GM13977 (cell line): ENCODE results near the gene MKRN1.

ENCODE experiments used
- DNase-seq: peaks from one replicate; pipeline ENCODE4 v3.0.0; 2012; ENCODE audit warnings: low spot score
- in situ Hi-C: fragments of 300-500 bp; cut with MboI; formaldehyde crosslinking; loops from one replicate; pipeline ENCODE4 v1.12.0; 2022; ENCODE audit warnings: low sequenced_read_pairs, low pct_unique_long_range_greater_than_20kb, mixed read lengths, inconsistent platforms; ENCODE audit not compliant: unreplicated experiment
- TF ChIP-seq, protein P1 (sequence below): IDR thresholded peaks from 2 replicates; pipeline ENCODE4 v1.5.1; 2012; ENCODE audit warnings: mild to moderate bottlenecking, control low read depth; ENCODE audit not compliant: insufficient read depth; ENCODE audit errors: extremely low read depth, missing control alignments

MKRN1 gene

DNA sequence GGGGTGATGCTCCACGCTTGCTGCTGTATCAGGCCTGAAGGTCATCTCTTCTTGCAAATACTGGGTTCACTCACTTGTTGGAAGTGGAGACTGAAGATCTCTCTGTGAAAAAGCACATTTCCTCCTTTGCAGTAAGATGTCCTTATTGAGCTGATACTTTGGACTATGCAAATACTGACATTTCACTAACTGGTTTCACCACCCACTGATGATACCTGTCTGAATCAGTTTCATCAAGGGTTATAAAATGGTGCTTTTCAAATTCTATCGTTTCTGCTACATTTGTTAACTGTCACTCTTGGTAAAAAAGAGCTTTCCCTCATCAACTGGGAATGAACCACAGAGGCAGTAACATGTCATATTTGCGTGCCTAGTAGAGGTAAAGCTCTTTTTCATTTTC lies 39.9 kb downstream of the MKRN1 start:
- TF ChIP-seq, protein P1, sequence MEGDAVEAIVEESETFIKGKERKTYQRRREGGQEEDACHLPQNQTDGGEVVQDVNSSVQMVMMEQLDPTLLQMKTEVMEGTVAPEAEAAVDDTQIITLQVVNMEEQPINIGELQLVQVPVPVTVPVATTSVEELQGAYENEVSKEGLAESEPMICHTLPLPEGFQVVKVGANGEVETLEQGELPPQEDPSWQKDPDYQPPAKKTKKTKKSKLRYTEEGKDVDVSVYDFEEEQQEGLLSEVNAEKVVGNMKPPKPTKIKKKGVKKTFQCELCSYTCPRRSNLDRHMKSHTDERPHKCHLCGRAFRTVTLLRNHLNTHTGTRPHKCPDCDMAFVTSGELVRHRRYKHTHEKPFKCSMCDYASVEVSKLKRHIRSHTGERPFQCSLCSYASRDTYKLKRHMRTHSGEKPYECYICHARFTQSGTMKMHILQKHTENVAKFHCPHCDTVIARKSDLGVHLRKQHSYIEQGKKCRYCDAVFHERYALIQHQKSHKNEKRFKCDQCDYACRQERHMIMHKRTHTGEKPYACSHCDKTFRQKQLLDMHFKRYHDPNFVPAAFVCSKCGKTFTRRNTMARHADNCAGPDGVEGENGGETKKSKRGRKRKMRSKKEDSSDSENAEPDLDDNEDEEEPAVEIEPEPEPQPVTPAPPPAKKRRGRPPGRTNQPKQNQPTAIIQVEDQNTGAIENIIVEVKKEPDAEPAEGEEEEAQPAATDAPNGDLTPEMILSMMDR, result no peak
- no peak for DNase-seq
- in situ Hi-C loops, result no loop called here

DNA sequence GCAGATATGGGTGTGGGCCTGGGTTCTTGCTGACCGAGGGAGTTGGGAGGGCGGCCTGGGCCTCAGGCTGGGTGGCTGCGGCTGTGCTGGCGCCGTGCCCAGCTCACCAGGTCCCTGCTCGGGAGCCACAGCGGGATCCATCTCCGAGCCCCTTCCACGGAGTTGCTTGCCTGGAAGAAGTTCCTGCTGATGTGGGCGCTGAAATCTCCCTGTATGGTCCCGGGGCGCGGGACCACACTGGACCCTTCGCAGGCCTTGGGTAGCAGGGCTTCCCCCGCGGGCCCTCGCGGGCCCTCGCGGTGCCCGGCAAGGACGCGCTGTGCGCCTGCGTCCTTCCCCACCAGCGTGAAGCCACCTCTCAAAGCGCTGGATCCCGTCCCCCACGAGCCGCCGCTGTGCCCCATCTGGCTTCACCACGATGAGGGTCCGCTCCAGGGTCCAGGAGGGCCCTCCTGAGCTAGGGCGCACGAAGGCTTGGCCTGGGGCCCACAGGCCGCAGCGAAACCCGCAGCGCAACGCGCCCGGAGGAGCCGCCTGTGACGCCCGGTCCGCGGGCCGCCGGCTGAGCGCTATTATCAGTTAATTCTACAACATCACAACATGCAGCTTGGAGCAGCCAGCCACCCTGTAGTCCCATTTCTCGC lies 43.9 kb downstream of the MKRN1 start:
- no peak for DNase-seq

DNA sequence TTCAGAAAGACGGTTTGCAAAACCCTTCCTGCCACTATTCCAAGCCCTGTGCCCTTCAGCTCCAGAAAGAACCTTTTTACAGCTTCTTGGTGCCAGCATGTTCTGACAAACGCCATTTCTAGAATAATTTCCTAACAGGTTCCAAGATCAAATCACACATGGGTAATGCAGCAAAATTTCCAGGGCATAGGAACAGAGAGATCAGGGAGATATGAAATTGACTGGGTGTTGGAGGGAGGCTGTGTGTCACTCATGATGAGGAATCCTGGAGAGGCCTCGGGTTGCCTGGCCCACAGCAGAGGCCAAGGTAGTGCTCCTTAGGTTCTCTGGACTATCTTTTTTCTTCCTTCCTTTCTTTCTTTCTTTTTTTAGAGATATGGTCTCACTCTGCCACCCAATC lies 45.9 kb downstream of the MKRN1 start:
- TF ChIP-seq, protein P1, result no peak
- in situ Hi-C loops, result no loop called here
- no peak for DNase-seq

More for the DNA sequence above, 43.9 kb downstream of the MKRN1 start:
- TF ChIP-seq, protein P1, result no peak
- in situ Hi-C loops, result no loop called here

DNA sequence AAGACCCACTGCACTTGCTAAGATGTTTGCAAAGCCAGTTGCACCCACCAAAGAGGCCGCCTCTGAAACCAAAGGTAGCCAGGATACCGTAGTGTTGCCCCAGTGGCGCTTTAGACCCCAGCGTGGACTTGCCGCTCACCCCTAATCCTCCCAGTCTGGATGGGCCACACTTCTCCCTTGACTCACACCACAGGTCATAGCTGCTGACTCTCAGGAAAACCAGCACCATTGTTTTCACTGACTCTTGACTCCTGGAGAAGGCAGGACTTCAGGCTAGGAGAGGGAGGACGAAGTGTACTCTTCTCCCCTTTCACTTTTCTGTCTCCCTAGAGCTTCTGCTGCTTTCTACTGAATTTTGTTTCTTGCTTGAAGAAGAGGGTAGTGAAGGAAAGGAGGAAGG lies 53.2 kb downstream of the MKRN1 start:
- TF ChIP-seq, protein P1, result no peak
- no peak for DNase-seq
- in situ Hi-C loops, result no loop called here

DNA sequence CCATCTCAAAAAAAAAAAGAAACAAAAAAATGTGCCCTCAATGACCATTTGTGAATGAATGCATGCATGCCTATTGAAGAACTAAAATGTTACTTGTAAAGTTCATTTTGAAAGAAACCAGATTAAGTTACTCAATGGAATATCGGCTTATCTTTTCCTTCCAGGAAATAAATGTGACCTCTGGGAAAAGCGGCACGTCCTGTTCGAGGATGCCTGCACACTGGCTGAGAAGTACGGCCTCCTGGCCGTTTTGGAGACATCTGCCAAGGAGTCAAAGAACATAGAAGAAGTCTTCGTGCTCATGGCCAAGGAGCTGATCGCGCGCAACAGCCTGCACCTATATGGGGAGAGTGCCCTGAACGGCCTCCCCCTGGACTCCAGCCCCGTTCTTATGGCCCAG lies 53.6 kb downstream of the MKRN1 start:
- no peak for DNase-seq
- in situ Hi-C loops, result no loop called here
- TF ChIP-seq, protein P1, result no peak

DNA sequence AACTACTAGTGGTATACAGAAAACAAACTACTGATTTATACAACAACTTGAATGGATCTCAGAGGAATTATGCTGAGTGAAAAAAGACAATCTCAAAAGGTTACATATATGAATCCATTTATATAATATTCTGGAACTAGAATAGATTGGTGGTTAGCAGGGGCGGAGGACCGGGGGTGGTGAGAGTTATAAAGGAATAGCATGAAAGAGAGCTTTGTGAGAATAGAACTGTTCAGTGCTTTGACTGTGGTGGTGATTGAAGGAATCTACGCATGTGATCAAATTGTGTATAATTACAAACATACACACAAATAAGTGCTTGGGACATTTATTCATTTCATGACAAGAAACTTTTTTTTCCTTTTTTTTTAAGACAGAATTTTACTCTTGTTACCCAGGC lies 55.8 kb downstream of the MKRN1 start:
- in situ Hi-C loops, result no loop called here
- no peak for DNase-seq
- TF ChIP-seq, protein P1, result no peak
